Fibroblast of peridontal ligament (primary cell): ENCODE results near the gene INTS11.
"Not testable (repeated sequence)": the region's sequence is repeated elsewhere in the genome, so short reads cannot be mapped to it uniquely, and the experiment has no call there.

Experiments used
- DNase-seq: peaks from one replicate; pipeline ENCODE4 v3.0.0-alpha.2; 2010; ENCODE audit errors: extremely low read depth

The INTS11 gene

GRCh38 chr1:1329304-1330210 lies 5.1 kb upstream of the INTS11 start:
- DNase-seq, result no peak

- no peak for DNase-seq
These were observed 3.8 kb upstream of the INTS11 start for GRCh38 chr1:1328254-1328653.

GRCh38 chr1:1327291-1327690 lies 2.8 kb upstream of the INTS11 start:
- no peak for DNase-seq

GRCh38 chr1:1326075-1326605 lies 1.7 kb upstream of the INTS11 start:
- no peak for DNase-seq

- no peak for DNase-seq
These were observed 1.0 kb upstream of the INTS11 start for GRCh38 chr1:1325288-1326074.

GRCh38 chr1:1324084-1324523 lies 356 bp downstream of the INTS11 start:
- no peak for DNase-seq

- DNase-seq, result no peak
These were observed 1.5 kb downstream of the INTS11 start for GRCh38 chr1:1322952-1323351.

GRCh38 chr1:1322418-1322817 lies 2.0 kb downstream of the INTS11 start:
- no peak for DNase-seq

GRCh38 chr1:1321477-1321876 lies 3.0 kb downstream of the INTS11 start:
- no peak for DNase-seq

GRCh38 chr1:1320666-1321448 lies 3.6 kb downstream of the INTS11 start:
- no peak for DNase-seq

GRCh38 chr1:1319646-1319941 lies 4.9 kb downstream of the INTS11 start:
- no peak for DNase-seq

GRCh38 chr1:1318777-1319645 lies 5.4 kb downstream of the INTS11 start:
- DNase-seq, result no peak

- peak; percentile 95 for DNase-seq
These were observed 6.3 kb downstream of the INTS11 start for GRCh38 chr1:1318131-1318652.

- DNase-seq, result no peak
These were observed 7.0 kb downstream of the INTS11 start for GRCh38 chr1:1317420-1317819.

- DNase-seq, result not testable (repeated sequence)
These were observed 8.3 kb downstream of the INTS11 start for GRCh38 chr1:1316199-1316598.

GRCh38 chr1:1315435-1315954 lies 9.0 kb downstream of the INTS11 start:
- no peak for DNase-seq

GRCh38 chr1:1314678-1315335 lies 9.7 kb downstream of the INTS11 start:
- DNase-seq, result no peak

GRCh38 chr1:1314237-1314586 lies 10.2 kb downstream of the INTS11 start:
- no peak for DNase-seq

GRCh38 chr1:1313500-1314236 lies 10.8 kb downstream of the INTS11 start:
- DNase-seq, result no peak
